T-helper 2 cell treated with Interferon-gamma antibody and Interleukin-4, amounts not matched to agents 100 ng/mL and 5 ng/mL, for 36 hours (primary cell): ENCODE data around the gene CSTF2. TPM values are rescaled to one million over a fixed set of nuclear protein-coding genes. Genes with fewer than 3 reads are reported as not detected.

Experiments used
- intact Hi-C: fragments of 100-400 bp; cut with micrococcal nuclease; formaldehyde crosslinking; loops from one replicate; pipeline ENCODE4 v1.15.1; 2023
- total RNA-seq: library from RNA; stranded (reverse); gene quantifications from 2 replicates; pipeline ENCODE4 v1.2.3, GENCODE V29; 2022

Gene CSTF2
- total RNA-seq, 1 donor from 2014 or later: 41.2 TPM

- intact Hi-C loops: no loop called here
These were observed 50.3 kb downstream of the CSTF2 start for GRCh38 chrX:100870527-100870926.

- intact Hi-C loops: no loop called here
These were observed 51.7 kb downstream of the CSTF2 start for GRCh38 chrX:100871594-100872560.

- intact Hi-C loops: no loop called here
These were observed 54.1 kb downstream of the CSTF2 start, which contains the start of gene NOX1 for GRCh38 chrX:100874325-100874724. Gene NOX1, minus strand, starts transcription at chrX:100874359. Its CDS starts 220 bp downstream, at chrX:100874139.

- intact Hi-C loops: no loop called here
These were observed 60.2 kb downstream of the CSTF2 start for GRCh38 chrX:100880368-100880767.

GRCh38 chrX:100883654-100884053 is 63.5 kb downstream of the CSTF2 start:
- intact Hi-C loops: no loop called here

Other genes starting within 250 kb of the CSTF2 start
- gene TNMD, start 235.5 kb upstream of the CSTF2 start, total RNA-seq: not detected in 2 replicates
- not detected in 2 replicates for gene TSPAN6, start 183.6 kb upstream of the CSTF2 start, total RNA-seq
- gene SRPX2, start 176.2 kb upstream of the CSTF2 start, total RNA-seq: not detected in 2 replicates
- not detected in 2 replicates for gene SYTL4, start 88.3 kb upstream of the CSTF2 start, total RNA-seq
- not detected in 2 replicates for gene NOX1, start 54.0 kb downstream of the CSTF2 start, total RNA-seq
- gene XKRX, start 108.5 kb downstream of the CSTF2 start, total RNA-seq: 0.09 TPM in 1 of 2 replicates, not detected in the other
- gene ARL13A, start 149.3 kb downstream of the CSTF2 start, total RNA-seq: not detected in 2 replicates
- 23.6 and 23.8 TPM in 2 replicates for gene TRMT2B, start 231.7 kb downstream of the CSTF2 start, total RNA-seq